IMR-90 (cell line): Measurements from ENCODE around the gene PPP1R16B. TPM values are rescaled to one million over a fixed set of nuclear protein-coding genes. Genes with fewer than 3 reads are reported as not detected.

Source experiments
- ATAC-seq: fragments of 200-7000 bp; cut with Tn5 transposase; 2 replicates; pipeline ENCODE4 v1.9.1; 2020; ENCODE audit warnings: low read depth, mild to moderate bottlenecking, moderate library complexity
- BruUV-seq: library from RNA; stranded (reverse); fragments of 400-500 nt; replicated peaks from 2 replicates; lab custom pipeline; 2021; lab: Mats Ljungman, UMichigan
- CTCF ChIA-PET: fragments of 300-600 bp; formaldehyde crosslinking; extraction: SDS; loops from one replicate; lab custom pipeline; 2021; ENCODE audit warnings: antibody characterized with exemption; lab: Yijun Ruan, JAX
- POLR2A ChIA-PET: fragments of 300-600 bp; sonication (Branson Sonifier 250); formaldehyde crosslinking; loops from one replicate; lab custom pipeline; 2022; ENCODE audit warnings: antibody characterized with exemption; ENCODE audit not compliant: unreplicated experiment; lab: Charles Lee
- DNase-seq: peaks from one replicate; pipeline ENCODE4 v3.0.0; 2013
- H2AFZ ChIP-seq: replicated peaks from 2 replicates; pipeline ENCODE3; 2013; ENCODE audit warnings: low read length, mild to moderate bottlenecking; ENCODE audit not compliant: poor library complexity
- H2AK5ac ChIP-seq: 2 replicates; pipeline ENCODE4 v1.6.1; 2013; ENCODE audit warnings: low read depth, low read length, inconsistent platforms
- H2AK9ac ChIP-seq: replicated peaks from 2 replicates; pipeline ENCODE3; 2013; ENCODE audit warnings: mild to moderate bottlenecking, low read depth, low read length, moderate library complexity; ENCODE audit not compliant: poor library complexity
- H2BK120ac ChIP-seq: 2 replicates; pipeline ENCODE4 v1.6.1; 2013; ENCODE audit warnings: low read depth, low read length, inconsistent platforms
- H2BK15ac ChIP-seq: 3 replicates; pipeline ENCODE4 v1.6.1; 2013; ENCODE audit warnings: low read depth, low read length, inconsistent platforms
- H2BK20ac ChIP-seq: 2 replicates; pipeline ENCODE4 v1.6.1; 2013; ENCODE audit warnings: low read depth, mild to moderate bottlenecking, inconsistent platforms, low read length, moderate library complexity
- H2BK5ac ChIP-seq: 2 replicates; pipeline ENCODE4 v1.6.1; 2013; ENCODE audit warnings: mild to moderate bottlenecking, low read depth, low read length, inconsistent platforms; ENCODE audit not compliant: poor library complexity, severe bottlenecking
- H3K14ac ChIP-seq: replicated peaks from 2 replicates; pipeline ENCODE4 v1.6.1; 2013; ENCODE audit warnings: low read depth, low read length, inconsistent platforms
- H3K18ac ChIP-seq: 2 replicates; pipeline ENCODE4 v1.6.1; 2013; ENCODE audit warnings: low read depth, low read length, control low read depth
- H3K23ac ChIP-seq: 2 replicates; pipeline ENCODE4 v1.6.1; 2013; ENCODE audit warnings: low read depth, low read length, inconsistent platforms
- H3K27ac ChIP-seq: 2 replicates; pipeline ENCODE4 v1.5.1; 2013; ENCODE audit warnings: mild to moderate bottlenecking, control low read depth, low read length; ENCODE audit not compliant: insufficient read depth
- H3K27me3 ChIP-seq: 2 replicates; pipeline ENCODE4 v1.6.1; 2013; ENCODE audit warnings: low read length; ENCODE audit not compliant: control insufficient read depth, insufficient read depth
- H3K36me3 ChIP-seq: 2 replicates; pipeline ENCODE4 v1.6.1; 2013; ENCODE audit warnings: low read length, mixed read lengths; ENCODE audit not compliant: control insufficient read depth, insufficient read depth
- H3K4ac ChIP-seq: 2 replicates; pipeline ENCODE4 v1.6.1; 2013; ENCODE audit warnings: low read depth, low read length, inconsistent platforms
- H3K4me1 ChIP-seq: 2 replicates; pipeline ENCODE4 v1.6.1; 2013; ENCODE audit warnings: low read length, mixed read lengths; ENCODE audit not compliant: control insufficient read depth, insufficient read depth
- H3K4me2 ChIP-seq: 2 replicates; pipeline ENCODE4 v1.6.1; 2013; ENCODE audit warnings: low read depth, mild to moderate bottlenecking, control low read depth, low read length, moderate library complexity
- H3K4me3 ChIP-seq: 2 replicates; pipeline ENCODE4 v1.5.1; 2013; ENCODE audit warnings: low read depth, mild to moderate bottlenecking, control low read depth, low read length, moderate library complexity; ENCODE audit not compliant: insufficient read depth
- H3K56ac ChIP-seq: 2 replicates; pipeline ENCODE4 v1.6.1; 2013; ENCODE audit warnings: low read length, inconsistent platforms; ENCODE audit not compliant: insufficient read depth; ENCODE audit errors: extremely low read depth
- H3K79me1 ChIP-seq, 2 experiments: 2 replicates each; pipeline ENCODE4 v1.6.1; 2013; ENCODE audit warnings: low read length in 2 of 2, inconsistent platforms in 1 of 2, low read depth in 1 of 2
- H3K9ac ChIP-seq: 2 replicates; pipeline ENCODE4 v1.6.1; 2013; ENCODE audit warnings: low read depth, low read length, control low read depth
- H3K9me1 ChIP-seq: 2 replicates; pipeline ENCODE4 v1.6.1; 2013; ENCODE audit warnings: low read length, inconsistent platforms; ENCODE audit not compliant: insufficient read depth
- H3K9me3 ChIP-seq: 2 replicates; pipeline ENCODE4 v1.6.1; 2013; ENCODE audit warnings: low read length; ENCODE audit not compliant: control insufficient read depth, insufficient read depth
- H4K20me1 ChIP-seq: 2 replicates; pipeline ENCODE4 v1.6.1; 2013; ENCODE audit warnings: low read length, inconsistent platforms; ENCODE audit not compliant: insufficient read depth
- H4K5ac ChIP-seq: 2 replicates; pipeline ENCODE4 v1.6.1; 2013; ENCODE audit warnings: mild to moderate bottlenecking, low read depth, low read length, control low read depth
- H4K8ac ChIP-seq, 2 experiments: 2 replicates each; pipeline ENCODE4 v1.6.1; 2013; ENCODE audit warnings: low read depth in 2 of 2, low read length in 2 of 2, control low read depth in 1 of 2, inconsistent platforms in 1 of 2
- H4K91ac ChIP-seq: 2 replicates; pipeline ENCODE4 v1.6.1; 2013; ENCODE audit warnings: low read depth, low read length, inconsistent platforms; ENCODE audit not compliant: insufficient read depth
- CEBPB ChIP-seq: IDR thresholded peaks from 2 replicates; pipeline ENCODE4 v1.6.1; 2012; ENCODE audit warnings: low read depth, low read length, improper control_type of control experiment
- CHD1 ChIP-seq: IDR thresholded peaks from 2 replicates; pipeline ENCODE4 v1.6.1; 2012; ENCODE audit warnings: low read depth, low read length, improper control_type of control experiment
- FOS ChIP-seq: fragments of 150-350 bp; IDR thresholded peaks from 2 replicates; pipeline ENCODE4 v1.6.1; 2016; ENCODE audit warnings: low read depth, low read length
- MXI1 ChIP-seq: IDR thresholded peaks from 2 replicates; pipeline ENCODE4 v1.6.1; 2012; ENCODE audit warnings: low read depth, mild to moderate bottlenecking, low read length, moderate library complexity, borderline replicate concordance
- NFE2L2 ChIP-seq: fragments of 150-350 bp; IDR thresholded peaks from 2 replicates; pipeline ENCODE4 v1.6.1; 2016; ENCODE audit warnings: low read depth, mild to moderate bottlenecking, low read length
- POLR2A ChIP-seq: IDR thresholded peaks from 2 replicates; pipeline ENCODE4 v1.6.1; 2012; ENCODE audit warnings: mild to moderate bottlenecking, low read depth, low read length
- RAD21 ChIP-seq: IDR thresholded peaks from 2 replicates; pipeline ENCODE4 v1.6.1; 2012; ENCODE audit warnings: low read length, improper control_type of control experiment
- RCOR1 ChIP-seq: IDR thresholded peaks from 2 replicates; pipeline ENCODE4 v1.6.1; 2012; ENCODE audit warnings: mild to moderate bottlenecking, low read length, improper control_type of control experiment; ENCODE audit not compliant: insufficient replicate concordance
- RFX5 ChIP-seq: IDR thresholded peaks from 2 replicates; pipeline ENCODE4 v1.8.0; 2012; ENCODE audit warnings: low read depth, mild to moderate bottlenecking, low read length, moderate library complexity
- WGBS, 2 experiments: methylation state at CpG; one replicate each; pipeline versions ENCODE4 v1.1.5 to v1.1.7; 2013; ENCODE audit warnings: missing lambda C conversion rate in 2 of 2; ENCODE audit not compliant: insufficient read length in 1 of 2; ENCODE audit errors: extremely low coverage in 2 of 2; 5-methylcytosine and 5-hydroxymethylcytosine counted together
- dilution Hi-C: fragments of 300-500 bp; cut with HindIII; formaldehyde crosslinking; loops from one replicate; pipeline ENCODE4 v1.14.3; 2018; ENCODE audit warnings: low sequenced_read_pairs; ENCODE audit not compliant: unreplicated experiment
- in situ Hi-C: fragments of 300-500 bp; cut with MboI; formaldehyde crosslinking; loops from 3 replicates; pipeline ENCODE4 v1.14.3; 2019; ENCODE audit warnings: low sequenced_read_pairs, inconsistent platforms, mixed read lengths
- intact Hi-C: fragments of 100-400 bp; cut with micrococcal nuclease; formaldehyde crosslinking; loops from 2 replicates; pipeline ENCODE4 v1.10.0; 2022
- polyA plus RNA-seq, 3 experiments: library from polyadenylated mRNA; depleted of rRNA; stranded (reverse); fragments of >200 nt; gene quantifications; 2 replicates each; pipeline ENCODE4 v1.2.3, GENCODE V29; 2012; ENCODE audit warnings: low replicate concordance in 1 of 3
- total RNA-seq: library from RNA; depleted of rRNA; stranded (reverse); fragments of >200 nt; gene quantifications from 2 replicates; pipeline ENCODE4 v1.2.3, GENCODE V29; 2012
- TF ChIP-seq, protein P1 (sequence below): conservative IDR thresholded peaks from 2 replicates; pipeline ENCODE4 v1.5.1; 2012; ENCODE audit warnings: mild to moderate bottlenecking, low read depth, low read length, improper control_type of control experiment
- TF ChIP-seq, protein P2 (sequence below): fragments of 150-350 bp; IDR thresholded peaks from 2 replicates; pipeline ENCODE4 v1.6.1; 2016; ENCODE audit warnings: low read depth, mild to moderate bottlenecking, low read length, moderate library complexity, borderline replicate concordance
- TF ChIP-seq, protein P3 (sequence below): fragments of 150-350 bp; IDR thresholded peaks from 2 replicates; pipeline ENCODE4 v1.6.1; 2017; ENCODE audit warnings: mild to moderate bottlenecking, antibody characterized with exemption, low read length, low read depth

Gene PPP1R16B
- total and polyA plus RNA-seq, 2 of the 4 experiments (the other 2 are of a cell fraction), result not detected

DNA sequence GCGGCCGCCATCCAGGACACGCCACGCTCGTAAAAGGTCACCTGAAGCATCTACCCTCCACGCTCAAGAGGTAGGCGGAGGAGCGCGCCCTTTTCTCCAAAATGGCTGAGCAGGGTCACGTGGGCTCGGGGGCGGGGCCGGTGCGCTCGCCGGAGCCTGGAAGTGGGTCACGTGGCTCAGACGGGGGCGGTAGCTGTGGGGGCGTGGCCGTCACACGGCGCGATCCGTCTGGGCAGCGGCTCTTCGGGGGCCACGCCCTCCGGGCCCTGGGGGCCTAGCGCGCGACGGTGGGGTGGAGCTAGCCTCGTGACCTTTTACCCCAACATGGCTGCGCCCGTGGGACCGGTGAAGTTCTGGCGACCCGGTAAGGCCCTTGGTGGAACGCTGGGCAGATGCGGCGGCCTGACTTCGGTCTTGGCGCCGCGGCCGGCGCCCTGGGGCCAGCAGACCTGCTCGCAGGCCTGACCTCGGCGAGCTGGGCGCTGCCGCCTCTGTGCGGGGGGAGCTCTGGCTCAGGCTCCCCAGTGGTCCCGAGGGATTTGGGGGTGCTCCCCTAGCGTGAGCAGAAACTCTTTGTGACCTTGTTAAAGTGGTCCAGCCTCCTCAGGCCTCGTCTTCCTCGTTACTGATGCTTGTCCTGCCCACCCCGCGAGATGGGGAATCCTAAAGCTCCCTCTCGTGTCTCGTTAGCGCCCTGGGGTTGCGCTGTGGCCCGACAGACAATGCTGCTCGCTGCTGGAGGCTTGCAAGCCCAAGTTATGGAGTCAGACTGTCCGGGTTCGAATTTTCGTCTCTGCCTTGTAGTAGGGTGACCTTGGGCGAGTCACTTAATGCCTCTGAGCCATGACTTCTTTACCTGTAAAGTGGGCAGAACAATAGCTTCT, 156.8 kb downstream of the PPP1R16B start, which contains the start of gene DHX35:
DHX35 (plus strand) TSS at position 301 of the 884 bp plus-strand sequence; CDS start at position 325, 24 bp downstream.
- 0 out of 2 replicates have a peak, but pooled peaks cover 2% of the 10 kb centered on the region for H3K4me1 ChIP-seq
- no peaks in the 10 kb centered on the region for H3K9me1 ChIP-seq
- peak within 1 kb of the TSS; percentile 69 for H2BK5ac ChIP-seq
- peak within 1 kb of the TSS; percentile 78 for H4K91ac ChIP-seq
- 1% methylated on average over 29 of the region's 70 CpGs; no CpG with 5 or more reads in 1 of the 2 experiments for WGBS, 2 experiments
- in situ Hi-C loops, result no loop called here
- ChIA-PET POLR2A (interaction anchor here (0.9 to 1.1 kb wide), 2 partner anchors 8 to 36 kb away, joined by 3 to 5 read pairs; partner anchors contain the start of gene FAM83D), CTCF (interaction anchor here (0.6 to 1.3 kb wide), 6 partner anchors 8 to 120 kb away, joined by 3 to 4 read pairs (median 3); partner anchors contain the start of gene FAM83D)
- no peaks in the 10 kb centered on the region for H3K9me3 ChIP-seq
- DNase-seq, result peak; percentile 94
- no peaks in the 10 kb centered on the region for H3K36me3 ChIP-seq
- peak within 1 kb of the TSS; percentile 99 for H2AFZ ChIP-seq
- H3K4ac ChIP-seq, result peak within 1 kb of the TSS; percentile 95
- peak within 1 kb of the TSS; percentile 94 for H3K9ac ChIP-seq
- peak within 1 kb of the TSS; percentile 86 for H2AK9ac ChIP-seq
- 0 out of 2 replicates have a peak within 1 kb of the TSS, but pooled peaks have one; percentile 3 for H2BK20ac ChIP-seq
- no peaks in the 10 kb centered on the region for H4K20me1 ChIP-seq
- peak within 1 kb of the TSS; percentile 18; the same call in 1 of the 2 replicates for H3K18ac ChIP-seq
- peaks cover 23 to 31% of the 10 kb centered on the region in 2 experiments for H3K79me1 ChIP-seq
- peak within 1 kb of the TSS; percentile 90 to 96 for H4K8ac ChIP-seq
- intact Hi-C loops, result loop anchor here (1.0 kb wide), 2 partner anchors 36 to 86 kb away; partner anchors contain the start of gene FAM83D
- H3K23ac ChIP-seq, result peak within 1 kb of the TSS; percentile 94
- H2AK5ac ChIP-seq, result peak within 1 kb of the TSS; percentile 84
- peak within 1 kb of the TSS; percentile 67 for H2BK120ac ChIP-seq
- dilution Hi-C loops, result no loop called here
- H3K56ac ChIP-seq, result peak within 1 kb of the TSS; percentile 85
- peak within 1 kb of the TSS; percentile 83 for H3K27ac ChIP-seq
- peak within 1 kb of the TSS; percentile 90 for H3K4me3 ChIP-seq
- peak within 1 kb of the TSS; percentile 60; the same call in 1 of the 3 replicates for H2BK15ac ChIP-seq
- ATAC-seq, result peak; percentile 100
- H4K5ac ChIP-seq, result peak within 1 kb of the TSS; percentile 93
- H3K27me3 ChIP-seq, result no peaks in the 10 kb centered on the region
- H3K4me2 ChIP-seq, result peak within 1 kb of the TSS; percentile 95
- TSS peak; percentile 58 for BruUV-seq
- peak within 1 kb of the TSS; percentile 97 for H3K14ac ChIP-seq
- TF ChIP-seq RCOR1 (no peak), CHD1 (no peak), RAD21 (peak; percentile 43), FOS (peak; percentile 55; the same call in 1 of the 2 replicates), POLR2A (peak; percentile 31; the same call in 1 of the 2 replicates), MXI1 (peak; percentile 77; the same call in 1 of the 2 replicates), RFX5 (no peak), NFE2L2 (no peak), CEBPB (no peak)
- TF ChIP-seq, protein P1, sequence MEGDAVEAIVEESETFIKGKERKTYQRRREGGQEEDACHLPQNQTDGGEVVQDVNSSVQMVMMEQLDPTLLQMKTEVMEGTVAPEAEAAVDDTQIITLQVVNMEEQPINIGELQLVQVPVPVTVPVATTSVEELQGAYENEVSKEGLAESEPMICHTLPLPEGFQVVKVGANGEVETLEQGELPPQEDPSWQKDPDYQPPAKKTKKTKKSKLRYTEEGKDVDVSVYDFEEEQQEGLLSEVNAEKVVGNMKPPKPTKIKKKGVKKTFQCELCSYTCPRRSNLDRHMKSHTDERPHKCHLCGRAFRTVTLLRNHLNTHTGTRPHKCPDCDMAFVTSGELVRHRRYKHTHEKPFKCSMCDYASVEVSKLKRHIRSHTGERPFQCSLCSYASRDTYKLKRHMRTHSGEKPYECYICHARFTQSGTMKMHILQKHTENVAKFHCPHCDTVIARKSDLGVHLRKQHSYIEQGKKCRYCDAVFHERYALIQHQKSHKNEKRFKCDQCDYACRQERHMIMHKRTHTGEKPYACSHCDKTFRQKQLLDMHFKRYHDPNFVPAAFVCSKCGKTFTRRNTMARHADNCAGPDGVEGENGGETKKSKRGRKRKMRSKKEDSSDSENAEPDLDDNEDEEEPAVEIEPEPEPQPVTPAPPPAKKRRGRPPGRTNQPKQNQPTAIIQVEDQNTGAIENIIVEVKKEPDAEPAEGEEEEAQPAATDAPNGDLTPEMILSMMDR, result peak; percentile 38
- TF ChIP-seq, protein P2, sequence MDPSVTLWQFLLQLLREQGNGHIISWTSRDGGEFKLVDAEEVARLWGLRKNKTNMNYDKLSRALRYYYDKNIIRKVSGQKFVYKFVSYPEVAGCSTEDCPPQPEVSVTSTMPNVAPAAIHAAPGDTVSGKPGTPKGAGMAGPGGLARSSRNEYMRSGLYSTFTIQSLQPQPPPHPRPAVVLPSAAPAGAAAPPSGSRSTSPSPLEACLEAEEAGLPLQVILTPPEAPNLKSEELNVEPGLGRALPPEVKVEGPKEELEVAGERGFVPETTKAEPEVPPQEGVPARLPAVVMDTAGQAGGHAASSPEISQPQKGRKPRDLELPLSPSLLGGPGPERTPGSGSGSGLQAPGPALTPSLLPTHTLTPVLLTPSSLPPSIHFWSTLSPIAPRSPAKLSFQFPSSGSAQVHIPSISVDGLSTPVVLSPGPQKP, result no peak
- TF ChIP-seq, protein P3, sequence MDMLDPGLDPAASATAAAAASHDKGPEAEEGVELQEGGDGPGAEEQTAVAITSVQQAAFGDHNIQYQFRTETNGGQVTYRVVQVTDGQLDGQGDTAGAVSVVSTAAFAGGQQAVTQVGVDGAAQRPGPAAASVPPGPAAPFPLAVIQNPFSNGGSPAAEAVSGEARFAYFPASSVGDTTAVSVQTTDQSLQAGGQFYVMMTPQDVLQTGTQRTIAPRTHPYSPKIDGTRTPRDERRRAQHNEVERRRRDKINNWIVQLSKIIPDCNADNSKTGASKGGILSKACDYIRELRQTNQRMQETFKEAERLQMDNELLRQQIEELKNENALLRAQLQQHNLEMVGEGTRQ, result peak; percentile 100
